Fibroblast of gingiva (primary cell): ENCODE data around the gene PHLPP2.
"Not testable (repeated sequence)": the region's sequence is repeated elsewhere in the genome, so short reads cannot be mapped to it uniquely, and the experiment has no call there.

Source experiments
- DNase-seq: peaks from one replicate; pipeline ENCODE4 v3.0.0-alpha.2; 2011; ENCODE audit warnings: low read depth

PHLPP2 gene

DNA sequence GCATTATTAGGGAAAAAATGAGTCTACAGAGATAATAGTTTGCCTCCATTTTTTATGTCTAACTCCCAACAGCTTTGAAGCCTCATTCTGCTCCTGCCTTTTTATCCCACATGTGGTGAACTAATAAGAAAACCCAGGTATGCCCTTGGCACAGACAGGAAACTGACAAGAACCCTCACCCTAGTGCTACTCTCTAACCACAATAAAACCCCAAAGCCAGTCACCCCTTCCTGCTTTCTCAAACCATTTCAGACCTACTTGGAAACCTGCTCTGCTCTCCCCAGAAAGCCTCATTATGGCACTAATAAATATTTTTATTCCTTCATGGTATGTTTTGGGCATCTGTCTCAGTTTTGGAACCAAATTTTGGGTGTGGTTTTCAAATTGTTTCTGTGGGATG lies 102.4 kb downstream of the PHLPP2 start:
- DNase-seq, result no peak

DNA sequence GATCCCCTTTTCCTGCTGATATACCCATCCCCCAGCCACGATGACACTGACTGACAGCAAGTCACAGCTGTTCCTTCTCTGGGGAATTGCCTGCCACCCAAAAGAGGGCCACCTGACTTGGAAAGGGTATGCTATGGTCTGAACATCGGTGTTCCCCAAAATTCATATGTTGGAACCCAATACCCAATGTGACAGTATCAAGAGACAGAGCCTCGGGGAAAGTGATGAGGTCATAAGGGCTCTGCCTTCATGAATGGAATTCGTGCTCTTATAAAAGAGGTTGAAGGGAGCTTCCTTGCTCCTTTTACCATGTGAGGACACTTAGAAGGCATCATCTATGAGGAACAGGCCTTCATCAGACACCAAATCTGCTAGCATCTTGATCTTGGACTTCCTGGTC lies 106.1 kb downstream of the PHLPP2 start:
- DNase-seq, result no peak

DNA sequence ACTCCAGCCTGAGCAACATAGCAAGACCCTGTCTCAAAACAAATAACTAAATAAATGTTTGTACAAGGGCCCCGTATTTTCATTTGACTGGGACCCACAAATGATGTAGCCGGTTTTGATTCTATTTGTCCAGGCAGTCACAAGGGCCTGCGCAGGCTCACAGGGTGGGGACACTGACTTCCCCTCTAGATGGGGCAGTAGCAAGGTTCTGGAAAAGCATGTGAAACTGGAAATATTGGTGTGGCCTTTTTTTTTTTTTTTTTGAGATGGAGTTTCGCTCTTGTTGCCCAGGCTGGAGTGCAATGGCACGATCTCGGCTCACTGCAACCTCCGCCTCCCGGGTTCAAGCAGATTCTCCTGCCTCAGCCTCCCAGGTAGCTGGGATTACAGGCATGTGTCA lies 109.5 kb downstream of the PHLPP2 start:
- not testable (repeated sequence) for DNase-seq

DNA sequence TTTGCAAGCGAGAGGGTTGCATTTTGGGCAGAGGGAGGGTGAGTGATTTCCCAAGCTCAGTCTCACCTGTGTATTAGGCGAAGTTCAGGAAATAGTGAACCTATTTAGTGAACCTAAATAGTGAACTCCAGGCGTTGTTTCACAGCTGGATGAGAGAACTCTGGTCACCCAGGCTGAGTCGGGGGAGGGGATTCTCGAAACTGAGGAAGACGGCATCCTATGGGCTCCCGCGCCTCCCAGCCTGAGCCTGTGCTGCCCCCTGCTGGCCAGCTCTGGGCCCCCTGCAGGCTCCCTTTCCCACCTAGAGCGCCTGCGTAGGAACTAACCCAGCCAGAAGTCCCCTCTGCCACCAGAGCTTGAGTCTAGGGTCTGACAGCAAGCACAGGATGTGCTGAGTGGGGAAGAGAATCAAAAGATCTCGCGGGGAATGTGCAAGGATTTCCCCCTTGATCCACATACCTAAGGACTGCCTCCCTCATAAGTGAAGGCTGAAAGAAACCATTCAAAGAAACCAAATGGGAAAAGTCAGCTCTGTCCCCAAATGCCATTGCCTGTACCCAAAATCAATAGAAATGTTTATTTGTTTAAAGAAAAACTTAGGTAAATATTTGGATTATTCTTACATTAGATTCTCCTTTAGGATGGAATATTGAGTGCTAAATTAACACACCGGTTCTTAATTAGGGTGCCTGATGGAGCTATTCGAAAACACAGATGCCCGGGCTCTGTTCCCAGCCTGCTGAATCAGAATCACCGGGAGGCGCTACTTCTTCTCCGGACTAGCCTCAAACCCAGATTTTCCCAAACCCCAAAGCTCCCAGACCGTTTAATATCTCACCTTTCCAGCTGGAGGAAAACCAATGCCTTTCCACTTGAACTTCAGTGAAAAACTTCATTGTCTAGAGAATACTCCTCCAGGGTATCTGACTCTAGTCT lies 113.3 kb downstream of the PHLPP2 start:
- DNase-seq, result peak; percentile 18

DNA sequence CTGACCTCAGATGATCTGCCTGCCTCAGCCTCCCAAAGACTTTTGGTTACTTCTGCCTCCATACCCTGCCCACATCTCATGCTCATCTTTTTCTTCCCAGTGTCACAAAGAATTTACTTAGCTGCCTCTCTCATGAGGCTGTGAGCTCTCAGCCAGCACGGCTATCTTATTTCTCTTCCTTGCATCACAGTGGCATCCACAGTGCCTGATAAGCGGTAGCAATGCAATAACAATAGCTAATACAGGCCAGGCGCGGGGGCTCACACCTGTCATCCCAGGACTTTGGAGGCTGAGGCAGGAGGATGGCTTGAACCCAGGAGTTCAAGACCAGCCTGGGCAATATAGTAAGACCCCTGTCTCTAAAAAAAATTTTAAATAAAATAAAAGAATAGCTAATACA lies 114.1 kb downstream of the PHLPP2 start:
- no peak for DNase-seq

DNA sequence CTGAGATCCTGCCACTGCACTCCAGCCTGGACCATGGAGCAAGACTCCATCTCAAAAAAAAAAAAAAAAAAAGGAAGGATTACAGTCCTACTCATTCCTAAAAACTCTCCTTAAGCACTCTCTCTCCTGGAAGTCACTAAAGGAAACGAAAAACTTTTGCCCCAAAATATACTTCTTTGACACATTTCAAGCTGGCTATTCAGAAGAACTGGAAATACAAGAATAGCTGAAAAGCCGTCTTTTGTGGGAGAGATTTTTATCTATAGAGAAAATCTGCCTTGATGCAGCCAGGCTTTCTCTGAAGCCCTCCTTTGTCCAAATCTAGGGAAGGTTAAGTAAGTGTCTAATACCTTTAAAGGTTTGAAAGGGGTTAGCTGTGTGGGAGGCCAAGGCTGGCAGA lies 115.4 kb downstream of the PHLPP2 start:
- no peak for DNase-seq

DNA sequence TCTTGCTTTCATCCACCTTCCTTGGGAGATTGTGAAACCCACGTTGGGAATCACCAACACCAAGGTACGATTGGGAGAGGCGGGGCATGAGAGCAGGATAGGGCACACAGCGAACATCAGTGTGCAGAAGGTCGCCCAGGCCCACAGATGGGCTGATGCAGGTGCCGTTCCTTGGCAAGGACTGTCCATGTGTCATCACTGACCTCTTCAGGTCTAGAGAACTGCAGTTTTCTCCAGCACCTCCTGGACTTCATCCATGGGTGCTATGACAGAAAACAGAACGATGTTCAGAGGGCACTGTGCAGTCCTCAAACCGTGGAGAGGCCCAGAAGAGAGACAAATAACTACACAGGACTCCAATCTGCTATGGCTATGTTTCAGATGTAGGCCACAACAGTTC lies 123.7 kb downstream of the PHLPP2 start:
- DNase-seq, result no peak

DNA sequence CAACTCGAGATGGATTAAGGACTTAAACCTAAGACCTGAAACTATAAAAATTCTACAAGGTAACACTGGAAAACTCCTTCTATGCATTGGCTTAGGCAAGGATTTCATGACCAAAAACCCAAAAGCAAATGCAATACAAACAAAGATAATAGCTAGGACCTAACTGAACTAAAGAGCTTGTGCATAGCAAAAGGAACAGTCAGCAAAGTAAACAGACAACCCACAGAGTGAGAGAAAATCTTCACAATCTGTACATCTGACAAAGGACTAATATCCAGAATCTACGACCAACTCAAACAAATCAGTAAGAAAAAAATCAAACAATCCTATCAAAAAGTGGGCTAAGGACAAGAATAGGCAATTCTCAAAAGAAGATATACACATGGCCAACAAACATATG lies 126.1 kb downstream of the PHLPP2 start:
- not testable (repeated sequence) for DNase-seq

DNA sequence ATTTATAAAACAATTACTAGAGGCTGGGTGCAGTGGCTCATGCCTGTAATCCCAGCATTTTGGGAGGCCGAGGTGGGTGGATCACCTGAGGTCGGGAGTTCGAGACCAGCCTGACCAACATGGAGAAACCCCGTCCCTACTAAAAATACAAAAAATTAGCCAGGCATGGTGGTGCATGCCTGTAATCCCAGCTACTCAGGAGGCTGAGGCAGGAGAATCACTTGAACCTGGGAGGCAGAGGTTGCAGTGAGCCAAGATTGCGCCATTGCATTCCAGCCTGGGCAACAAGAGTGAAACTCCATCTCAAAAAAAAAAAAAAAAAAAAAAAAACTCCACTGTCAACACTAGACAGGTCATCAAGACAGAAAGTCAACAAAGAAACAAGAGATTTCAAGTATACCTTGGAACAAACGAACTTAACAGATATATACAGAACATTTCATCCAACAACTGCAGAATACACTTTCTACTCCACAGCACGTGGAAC lies 129.1 kb downstream of the PHLPP2 start:
- not testable (repeated sequence) for DNase-seq
